Measurements from ENCODE around the gene TNFRSF11A. TPM values are rescaled to one million over a fixed set of nuclear protein-coding genes. Genes with fewer than 3 reads are reported as not detected.

The TNFRSF11A gene
- total RNA-seq, 1 experiment from 2014 or later: 3.2 TPM

DNA sequence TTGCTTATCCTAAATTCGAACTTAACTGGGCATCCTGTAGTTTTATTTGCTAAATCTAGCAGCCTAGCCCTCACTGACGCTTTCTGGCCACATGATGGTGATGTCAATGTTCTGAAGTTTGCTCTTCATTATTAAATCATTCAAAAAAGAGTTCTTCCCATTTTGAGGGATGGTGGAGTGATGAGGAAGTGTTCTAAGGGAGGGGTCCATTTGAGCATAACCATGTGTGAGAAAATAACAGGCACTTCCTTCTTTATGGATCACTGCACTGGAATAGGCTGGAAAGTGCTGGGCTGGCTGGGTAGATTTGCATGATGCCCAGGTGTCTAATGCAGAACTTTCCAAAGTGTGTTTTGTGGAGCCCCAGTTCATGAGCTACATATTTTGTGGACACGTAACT is 74.2 kb downstream of the TNFRSF11A start:
- no peaks in the 10 kb centered on the region for H3K9me3 ChIP-seq (ENCODE audit: control insufficient read depth in 1 of 2, insufficient read depth in 1 of 2, low read depth in 1 of 2, low read length in 2 of 2)
- TF ChIP-seq, protein P1, sequence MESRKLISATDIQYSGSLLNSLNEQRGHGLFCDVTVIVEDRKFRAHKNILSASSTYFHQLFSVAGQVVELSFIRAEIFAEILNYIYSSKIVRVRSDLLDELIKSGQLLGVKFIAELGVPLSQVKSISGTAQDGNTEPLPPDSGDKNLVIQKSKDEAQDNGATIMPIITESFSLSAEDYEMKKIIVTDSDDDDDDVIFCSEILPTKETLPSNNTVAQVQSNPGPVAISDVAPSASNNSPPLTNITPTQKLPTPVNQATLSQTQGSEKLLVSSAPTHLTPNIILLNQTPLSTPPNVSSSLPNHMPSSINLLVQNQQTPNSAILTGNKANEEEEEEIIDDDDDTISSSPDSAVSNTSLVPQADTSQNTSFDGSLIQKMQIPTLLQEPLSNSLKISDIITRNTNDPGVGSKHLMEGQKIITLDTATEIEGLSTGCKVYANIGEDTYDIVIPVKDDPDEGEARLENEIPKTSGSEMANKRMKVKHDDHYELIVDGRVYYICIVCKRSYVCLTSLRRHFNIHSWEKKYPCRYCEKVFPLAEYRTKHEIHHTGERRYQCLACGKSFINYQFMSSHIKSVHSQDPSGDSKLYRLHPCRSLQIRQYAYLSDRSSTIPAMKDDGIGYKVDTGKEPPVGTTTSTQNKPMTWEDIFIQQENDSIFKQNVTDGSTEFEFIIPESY (IDR thresholded peaks at IDR 0.05; ENCODE audit: extremely low read depth, insufficient replicate concordance, low read length): no peak
- TF ChIP-seq SRF (IDR thresholded peaks at IDR 0.05; ENCODE audit: low read depth) (no peak), FOSL1 (IDR thresholded peaks at IDR 0.05; ENCODE audit: low read depth) (no peak), SP1 (IDR thresholded peaks at IDR 0.05; ENCODE audit: low read depth) (no peak), TCF7L2 (IDR thresholded peaks at IDR 0.05; ENCODE audit: borderline replicate concordance, extremely low read depth, insufficient read depth, insufficient read length) (no peak), ZFX (IDR thresholded peaks at IDR 0.05) (no peak)
- TF ChIP-seq, protein P2, sequence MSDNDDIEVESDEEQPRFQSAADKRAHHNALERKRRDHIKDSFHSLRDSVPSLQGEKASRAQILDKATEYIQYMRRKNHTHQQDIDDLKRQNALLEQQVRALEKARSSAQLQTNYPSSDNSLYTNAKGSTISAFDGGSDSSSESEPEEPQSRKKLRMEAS (IDR thresholded peaks at IDR 0.05): no peak
- H3K4me3 ChIP-seq (replicated peaks in 1 of 2; ENCODE audit: low read depth in 1 of 2, low read length in 2 of 2): no peak overlapping the region
- peaks cover 3 to 6% of the 10 kb centered on the region in 2 experiments; a peak in 3 of 4 replicates for H3K4me1 ChIP-seq (ENCODE audit: control insufficient read depth in 1 of 2, insufficient read depth in 2 of 2, low read length in 2 of 2)
- no peak overlapping the region for H3K27ac ChIP-seq (ENCODE audit: low read depth, low read length)
- CTCF ChIA-PET: interaction anchor here (1.9 kb wide), 1 partner anchor 27 kb away, joined by 5 read pairs; no protein-coding TSS in a partner anchor
- DNase-seq (ENCODE audit: low read depth, low spot score): no peak
- no peaks in the 10 kb centered on the region for H3K79me2 ChIP-seq (ENCODE audit: insufficient read depth, low read length)
- POLR2A ChIA-PET: no interaction called here
- no peaks in the 10 kb centered on the region for H4K20me1 ChIP-seq (ENCODE audit: insufficient read depth)
- no peaks in the 10 kb centered on the region for H3K36me3 ChIP-seq (ENCODE audit: control insufficient read depth in 1 of 2, insufficient read depth in 2 of 2, low read length in 2 of 2)
- ATAC-seq: 0 out of 2 replicates have a peak, but pooled peaks have one; percentile 7
- RAD21 ChIA-PET (ENCODE audit: low non-redundant PET in 1 of 2, low total read pairs in 2 of 2, uncharacterized antibody in 2 of 2, unreplicated experiment in 2 of 2): no interaction called here
- no peaks in the 10 kb centered on the region for H3K9me2 ChIP-seq (ENCODE audit: insufficient read depth)
- BruUV-seq (replicated peaks): no TSS peak
- peak overlapping the region; percentile 3 for H2AFZ ChIP-seq (ENCODE audit: low read depth, low read length, poor library complexity, severe bottlenecking)
- intact Hi-C loops (cut with micrococcal nuclease): no loop called here
- H3K4me2 ChIP-seq (ENCODE audit: low read length): no peak overlapping the region
- no peak overlapping the region for H3K9ac ChIP-seq (ENCODE audit: low read length)
- H3K27me3 ChIP-seq (ENCODE audit: insufficient read depth, low read length): no peaks in the 10 kb centered on the region

Data from HCT116 (cell line).